ENCODE measurements around the gene MTHFS. TPM values are rescaled to one million over a fixed set of nuclear protein-coding genes. Genes with fewer than 3 reads are reported as not detected.

Gene MTHFS
- total RNA-seq, 1 experiment from 2014 or later = 8.7 TPM

- Histone ChIP-seq H3K9me3 (ENCODE audit: low read depth, low read length, poor library complexity, severe bottlenecking) (peaks cover 10% of the 10 kb centered on the region), H3K27me3 (replicated peaks; ENCODE audit: insufficient read depth, low read depth, low read length, poor library complexity) (no peaks in the 10 kb centered on the region), H3K27ac (ENCODE audit: low read depth, low read length, poor library complexity, severe bottlenecking) (no peak overlapping the region), H3K36me3 (ENCODE audit: insufficient read depth, low read length, poor library complexity, severe bottlenecking) (no peaks in the 10 kb centered on the region), H3K4me3 (ENCODE audit: low read depth, low read length, poor library complexity, severe bottlenecking) (no peak overlapping the region), H3K4me1 (ENCODE audit: insufficient read depth, low read length, poor library complexity, severe bottlenecking) (no peaks in the 10 kb centered on the region)
- intact Hi-C loops (cut with micrococcal nuclease; ENCODE audit: unreplicated experiment) = no loop called here
- BruUV-seq (replicated peaks) = no TSS peak
- POLR2A ChIA-PET (ENCODE audit: low non-redundant PET) = no interaction called here
- CTCF ChIA-PET = no interaction called here
- DNase-seq (ENCODE audit: low spot score) = no peak
- TF ChIP-seq, protein P1, sequence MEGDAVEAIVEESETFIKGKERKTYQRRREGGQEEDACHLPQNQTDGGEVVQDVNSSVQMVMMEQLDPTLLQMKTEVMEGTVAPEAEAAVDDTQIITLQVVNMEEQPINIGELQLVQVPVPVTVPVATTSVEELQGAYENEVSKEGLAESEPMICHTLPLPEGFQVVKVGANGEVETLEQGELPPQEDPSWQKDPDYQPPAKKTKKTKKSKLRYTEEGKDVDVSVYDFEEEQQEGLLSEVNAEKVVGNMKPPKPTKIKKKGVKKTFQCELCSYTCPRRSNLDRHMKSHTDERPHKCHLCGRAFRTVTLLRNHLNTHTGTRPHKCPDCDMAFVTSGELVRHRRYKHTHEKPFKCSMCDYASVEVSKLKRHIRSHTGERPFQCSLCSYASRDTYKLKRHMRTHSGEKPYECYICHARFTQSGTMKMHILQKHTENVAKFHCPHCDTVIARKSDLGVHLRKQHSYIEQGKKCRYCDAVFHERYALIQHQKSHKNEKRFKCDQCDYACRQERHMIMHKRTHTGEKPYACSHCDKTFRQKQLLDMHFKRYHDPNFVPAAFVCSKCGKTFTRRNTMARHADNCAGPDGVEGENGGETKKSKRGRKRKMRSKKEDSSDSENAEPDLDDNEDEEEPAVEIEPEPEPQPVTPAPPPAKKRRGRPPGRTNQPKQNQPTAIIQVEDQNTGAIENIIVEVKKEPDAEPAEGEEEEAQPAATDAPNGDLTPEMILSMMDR (conservative IDR thresholded peaks at IDR 0.05; ENCODE audit: low read depth, low read length) = no peak
- TF ChIP-seq EZH2 (IDR thresholded peaks at IDR 0.05; ENCODE audit: borderline replicate concordance, low read depth, low read length, poor library complexity, severe bottlenecking) = no peak
Observed at GRCh38 chr15:79874242-79874641, 22.6 kb downstream of the MTHFS start.

DNA sequence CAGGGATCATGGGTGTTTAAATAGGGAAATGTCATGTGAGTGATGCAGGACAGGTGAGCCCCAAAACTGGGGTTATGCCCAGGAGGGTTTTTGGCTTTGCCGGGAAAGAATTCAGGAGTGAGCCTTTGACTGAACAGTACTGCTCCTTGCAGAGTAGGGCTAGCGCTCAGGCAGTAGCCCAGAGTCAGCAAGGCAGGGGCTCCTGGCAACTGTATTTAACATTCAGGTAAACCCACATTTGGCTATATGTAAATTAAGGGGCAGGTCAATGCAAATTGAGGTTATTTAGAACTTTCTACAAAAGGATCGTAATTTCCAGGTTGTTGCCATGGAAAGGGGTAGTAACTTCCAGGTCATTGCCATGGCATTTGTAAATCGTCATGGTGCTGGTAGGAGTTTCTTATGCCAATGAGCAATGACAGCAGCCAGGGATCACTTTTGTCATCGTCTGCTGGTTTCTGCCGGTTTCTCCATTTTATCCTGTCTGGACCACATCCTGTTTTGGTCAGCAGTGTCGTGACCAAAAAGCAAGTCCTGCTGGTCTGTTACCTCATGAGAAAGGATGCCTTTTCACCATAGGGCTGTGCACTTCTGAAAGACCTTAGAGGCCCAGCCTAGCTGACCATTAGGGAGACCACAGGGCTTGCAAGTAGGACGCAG is 24.3 kb downstream of the MTHFS start:
- POLR2A ChIA-PET (ENCODE audit: low non-redundant PET) = no interaction called here
- no peaks in the 10 kb centered on the region for H3K36me3 ChIP-seq (ENCODE audit: insufficient read depth, low read length, poor library complexity, severe bottlenecking)
- no TSS peak for BruUV-seq (replicated peaks)
- H3K4me1 ChIP-seq (ENCODE audit: insufficient read depth, low read length, poor library complexity, severe bottlenecking) = no peaks in the 10 kb centered on the region
- CTCF ChIA-PET = no interaction called here
- no peaks in the 10 kb centered on the region for H3K27me3 ChIP-seq (replicated peaks; ENCODE audit: insufficient read depth, low read depth, low read length, poor library complexity)
- TF ChIP-seq, protein P1 (conservative IDR thresholded peaks at IDR 0.05; ENCODE audit: low read depth, low read length) = no peak
- intact Hi-C loops (cut with micrococcal nuclease; ENCODE audit: unreplicated experiment) = no loop called here
- no peak overlapping the region for H3K4me3 ChIP-seq (ENCODE audit: low read depth, low read length, poor library complexity, severe bottlenecking)
- no peak for DNase-seq (ENCODE audit: low spot score)
- no peak overlapping the region for H3K27ac ChIP-seq (ENCODE audit: low read depth, low read length, poor library complexity, severe bottlenecking)
- H3K9me3 ChIP-seq (ENCODE audit: low read depth, low read length, poor library complexity, severe bottlenecking) = peaks cover under 1% of the 10 kb centered on the region

- intact Hi-C loops (cut with micrococcal nuclease; ENCODE audit: unreplicated experiment) = no loop called here
- CTCF ChIA-PET = no interaction called here
- POLR2A ChIA-PET (ENCODE audit: low non-redundant PET) = no interaction called here
- H3K4me3 ChIP-seq (ENCODE audit: low read depth, low read length, poor library complexity, severe bottlenecking) = no peak overlapping the region
- no peaks in the 10 kb centered on the region for H3K9me3 ChIP-seq (ENCODE audit: low read depth, low read length, poor library complexity, severe bottlenecking)
- no peak for DNase-seq (ENCODE audit: low spot score)
- no peak for TF ChIP-seq EZH2 (IDR thresholded peaks at IDR 0.05; ENCODE audit: borderline replicate concordance, low read depth, low read length, poor library complexity, severe bottlenecking)
- TF ChIP-seq, protein P1 (conservative IDR thresholded peaks at IDR 0.05; ENCODE audit: low read depth, low read length) = no peak
- H3K36me3 ChIP-seq (ENCODE audit: insufficient read depth, low read length, poor library complexity, severe bottlenecking) = no peaks in the 10 kb centered on the region
- no peaks in the 10 kb centered on the region for H3K4me1 ChIP-seq (ENCODE audit: insufficient read depth, low read length, poor library complexity, severe bottlenecking)
- H3K27me3 ChIP-seq (replicated peaks; ENCODE audit: insufficient read depth, low read depth, low read length, poor library complexity) = no peaks in the 10 kb centered on the region
- no TSS peak for BruUV-seq (replicated peaks)
- no peak overlapping the region for H3K27ac ChIP-seq (ENCODE audit: low read depth, low read length, poor library complexity, severe bottlenecking)
Observed at GRCh38 chr15:79868554-79868953, 28.3 kb downstream of the MTHFS start.

Data from A673 (cell line).